K562 treated with DMSO at 1 percent for 4 hours (cell line): ENCODE data around the gene SLC7A5. TPM values are rescaled to one million over a fixed set of nuclear protein-coding genes. Genes with fewer than 3 reads are reported as not detected.

Experiments used
- total RNA-seq: library from RNA; unstranded; fragments of 300-600 nt; gene quantifications from 2 replicates; pipeline ENCODE4 v1.2.3, GENCODE V29; 2022; ENCODE audit not compliant: insufficient read depth

SLC7A5 gene
- total RNA-seq, result 219 and 240 TPM in 2 replicates

GRCh38 chr16:87869061-87869878 is at the start of gene SLC7A5:
Gene SLC7A5 (minus strand): TSS chr16:87869507. CDS start chr16:87869422, 85 bp downstream.

Other genes with a start within 250 kb of the SLC7A5 start
- gene KLHDC4, start 103.5 kb downstream of the SLC7A5 start, total RNA-seq, result 18.9 and 20.9 TPM in 2 replicates
- not detected in 2 replicates for gene CA5A, start 67.0 kb upstream of the SLC7A5 start, total RNA-seq
- gene BANP, start 81.9 kb upstream of the SLC7A5 start, total RNA-seq, result 24.7 and 26.9 TPM in 2 replicates